ENCODE measurements around the gene NAIF1.

Gene NAIF1

DNA sequence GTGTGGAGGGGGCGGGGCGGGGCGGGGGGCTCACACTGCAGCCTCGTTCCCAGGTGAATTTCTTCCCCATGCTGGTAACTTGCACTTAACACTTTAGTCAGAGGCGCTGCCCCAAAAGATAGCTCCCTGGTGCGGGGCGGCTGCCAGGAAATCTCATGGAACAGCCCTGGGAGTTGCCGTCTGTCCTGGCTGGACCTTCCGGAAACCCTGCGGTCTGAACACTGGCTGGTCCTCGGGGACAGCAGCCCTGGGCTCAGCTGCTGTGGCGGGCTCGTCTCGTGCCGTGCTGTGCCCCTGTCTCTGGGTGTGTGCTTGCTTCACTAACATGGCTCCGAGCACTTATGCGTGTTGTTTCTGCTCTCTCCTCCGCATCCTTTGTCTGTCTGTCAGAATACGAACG, 34.6 kb upstream of the NAIF1 start:
- no peak for DNase-seq

- no peak for DNase-seq
Measured at GRCh38 chr9:128101231-128101661, 34.1 kb upstream of the NAIF1 start.

GRCh38 chr9:128100581-128100980, 33.5 kb upstream of the NAIF1 start:
- no peak for DNase-seq

DNA sequence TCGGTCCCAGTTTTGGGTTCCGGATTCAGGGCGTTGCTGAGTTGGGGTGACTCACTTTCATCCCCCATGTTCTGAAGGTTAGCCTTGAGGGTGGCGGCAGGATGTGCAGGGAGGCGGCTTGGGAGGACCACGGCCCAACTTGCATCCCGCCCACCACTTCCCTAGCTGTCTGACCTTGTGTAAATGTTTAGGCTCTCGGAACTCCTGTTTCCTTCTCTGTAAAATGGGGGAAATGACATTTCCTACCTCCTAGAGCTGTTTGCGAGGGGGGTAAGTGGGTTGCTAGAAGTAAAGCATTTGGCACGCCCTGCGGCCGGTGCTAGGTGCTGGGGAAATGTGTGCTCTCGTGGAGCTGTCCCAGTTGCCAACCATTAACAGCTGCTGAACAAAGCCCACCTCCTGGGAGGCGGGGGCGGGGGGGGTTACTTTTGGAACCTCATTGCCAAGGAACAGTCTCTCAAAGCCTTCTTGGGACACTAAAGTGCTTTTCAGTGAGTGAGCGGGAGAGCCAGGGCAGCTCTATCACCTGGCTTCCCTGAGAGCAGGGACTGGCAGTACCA, 32.9 kb upstream of the NAIF1 start:
- DNase-seq, result no peak

DNA sequence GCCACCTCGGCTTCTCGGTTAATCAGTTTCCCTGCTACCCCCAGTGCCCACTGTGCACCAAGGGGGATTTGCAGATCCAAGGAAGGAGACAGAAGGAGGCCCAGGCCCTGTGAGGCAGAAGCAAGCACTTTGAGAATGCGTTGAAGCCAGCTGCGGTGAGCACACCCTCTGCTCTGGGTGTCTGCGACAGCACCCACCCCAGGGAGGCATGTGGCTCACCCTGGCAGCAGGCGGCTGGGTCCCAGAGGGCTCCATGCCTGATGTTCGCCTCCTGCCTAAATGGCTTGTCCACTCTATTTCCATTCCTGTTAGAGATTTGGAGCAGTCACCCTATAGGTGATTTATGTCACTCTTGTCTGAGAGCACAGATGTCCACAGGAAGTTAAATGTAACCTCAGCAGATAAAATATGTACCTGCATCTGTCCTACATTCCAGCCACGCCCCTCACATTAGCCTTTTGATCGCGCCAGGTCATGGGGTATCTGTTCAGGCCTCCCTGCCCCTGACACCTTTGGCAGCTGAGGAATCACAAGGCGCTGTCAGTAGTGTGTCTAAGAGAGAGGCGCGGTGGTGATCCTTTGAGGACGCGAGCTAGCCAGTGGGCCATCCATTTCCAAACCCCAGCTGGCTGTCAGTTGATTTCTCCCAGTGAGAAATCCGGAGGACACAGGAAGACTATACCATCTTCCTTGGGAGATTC, 32.3 kb upstream of the NAIF1 start:
- no peak for DNase-seq

- peak; percentile 62 for DNase-seq
Measured at GRCh38 chr9:128098297-128099230, 31.4 kb upstream of the NAIF1 start.

DNA sequence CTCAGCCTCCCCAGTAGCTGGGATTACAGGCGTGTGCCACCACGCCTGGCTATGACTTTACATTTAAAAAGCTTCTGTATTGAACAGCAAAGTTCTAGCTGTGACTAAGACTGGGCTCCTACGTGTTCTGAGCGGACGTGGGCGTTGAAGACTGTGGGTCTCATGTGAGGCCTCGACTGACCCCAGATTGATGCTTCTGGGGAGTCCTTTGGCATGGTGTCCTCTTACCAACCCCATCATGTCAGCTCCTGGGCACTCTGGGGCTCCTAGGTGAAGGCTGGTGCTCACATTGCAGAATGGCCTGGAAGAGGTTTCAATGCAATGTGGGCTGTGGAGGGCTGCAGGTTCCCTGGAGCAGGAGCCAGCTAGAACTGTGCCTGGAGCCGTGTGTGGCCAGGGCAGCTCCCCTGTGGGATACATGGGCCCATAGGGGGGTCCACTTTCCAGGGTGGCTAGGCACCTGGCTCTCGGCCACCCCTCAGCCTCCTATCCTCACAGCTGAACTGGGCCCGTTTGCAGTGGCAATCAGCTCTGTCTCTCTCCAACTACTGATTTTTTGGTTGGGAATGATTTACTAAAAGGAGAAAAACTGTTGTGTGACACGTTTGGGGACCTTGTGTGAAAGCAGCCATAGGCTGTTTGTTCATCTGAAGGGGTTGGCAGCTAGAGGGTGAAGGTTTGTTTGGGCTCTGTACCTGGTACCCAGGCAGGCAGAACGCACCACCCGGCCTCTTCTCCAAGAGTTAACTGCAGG, 30.6 kb upstream of the NAIF1 start:
- DNase-seq, result no peak

DNA sequence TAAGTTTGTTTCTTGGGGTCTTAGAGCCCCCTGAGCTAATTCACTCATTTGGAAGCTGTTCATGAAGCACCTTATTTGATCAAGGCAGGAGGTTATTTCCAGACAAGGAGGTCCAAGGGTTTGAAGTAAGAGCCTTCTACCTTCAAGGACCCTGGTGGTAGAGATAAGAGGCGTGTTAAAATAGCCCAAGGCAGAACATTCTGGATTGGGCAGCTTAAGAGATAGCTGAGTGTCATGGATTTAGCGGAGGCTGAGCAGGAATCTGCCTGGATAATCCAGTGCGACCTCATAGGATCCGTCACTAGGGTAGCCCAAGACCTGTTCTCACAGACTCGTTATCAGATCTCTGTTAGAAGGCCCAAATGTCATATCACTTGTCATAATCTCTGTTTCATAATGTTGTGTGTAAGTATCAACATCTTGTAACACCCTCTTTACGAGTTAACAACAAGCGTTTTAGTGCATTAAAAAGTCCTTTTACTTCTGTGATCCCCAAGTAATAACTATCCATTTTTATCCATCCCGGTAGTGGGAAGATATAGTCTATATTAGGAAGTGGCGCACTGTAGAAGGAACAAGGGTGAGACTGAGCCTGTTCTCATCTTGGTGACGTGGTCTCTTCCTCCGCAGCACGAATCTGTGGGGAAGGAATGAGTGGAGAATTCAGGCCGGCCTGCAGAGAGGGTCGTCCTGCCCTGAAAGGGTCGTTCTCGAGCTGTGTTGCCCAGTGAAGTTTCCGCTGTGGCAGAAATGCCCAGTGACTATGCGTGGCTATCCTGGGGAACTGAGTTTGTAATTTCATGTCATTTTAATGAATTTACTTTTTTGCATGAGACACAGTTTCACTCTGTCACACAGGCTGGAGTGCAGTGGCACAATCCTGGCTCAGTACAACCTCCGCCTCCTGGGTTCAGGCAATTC, 29.8 kb upstream of the NAIF1 start:
- no peak for DNase-seq

GRCh38 chr9:128094950-128095544, 27.9 kb upstream of the NAIF1 start:
- no peak for DNase-seq

DNA sequence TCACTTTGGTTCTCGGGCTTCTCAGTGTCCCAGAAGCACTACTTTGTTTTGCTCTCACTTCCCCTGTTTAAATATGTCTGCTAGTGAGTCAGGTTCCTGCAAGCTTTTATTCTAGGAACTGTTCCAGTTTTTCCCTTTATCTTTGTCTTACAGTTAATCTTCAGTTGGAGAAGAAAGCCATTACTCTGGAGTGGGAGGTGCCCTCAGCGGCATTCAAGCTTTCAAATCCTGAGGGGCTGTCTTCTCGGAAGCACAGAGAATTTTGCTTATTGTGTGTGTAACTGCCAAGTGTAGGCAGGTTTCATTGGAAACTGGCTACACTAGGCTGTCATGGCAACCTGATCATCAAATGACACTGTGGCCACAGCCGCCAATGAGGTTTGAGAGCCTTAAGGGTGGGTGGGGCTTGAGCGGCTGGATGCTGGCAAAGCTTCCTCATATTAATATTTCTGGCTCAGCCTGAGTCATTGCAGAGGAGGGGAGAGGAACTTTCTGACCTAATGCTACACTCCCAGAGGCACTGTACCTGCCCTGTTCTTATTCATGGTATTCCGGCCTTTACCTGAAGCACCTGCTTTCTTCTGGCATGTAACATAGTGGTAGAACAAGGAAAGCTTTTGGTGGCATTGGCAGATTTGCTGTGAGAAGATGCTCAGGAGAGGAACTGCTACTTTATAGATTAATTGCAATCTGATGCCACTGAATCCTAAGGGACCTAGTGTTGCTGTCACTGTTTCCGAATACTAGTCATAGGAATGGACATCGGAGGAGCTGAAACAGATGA, 27.2 kb upstream of the NAIF1 start:
- peak; percentile 68 for DNase-seq

- no peak for DNase-seq
Measured at GRCh38 chr9:128093011-128093410, 25.9 kb upstream of the NAIF1 start.

- no peak for DNase-seq
Measured at GRCh38 chr9:128092199-128092977, 25.3 kb upstream of the NAIF1 start.

DNA sequence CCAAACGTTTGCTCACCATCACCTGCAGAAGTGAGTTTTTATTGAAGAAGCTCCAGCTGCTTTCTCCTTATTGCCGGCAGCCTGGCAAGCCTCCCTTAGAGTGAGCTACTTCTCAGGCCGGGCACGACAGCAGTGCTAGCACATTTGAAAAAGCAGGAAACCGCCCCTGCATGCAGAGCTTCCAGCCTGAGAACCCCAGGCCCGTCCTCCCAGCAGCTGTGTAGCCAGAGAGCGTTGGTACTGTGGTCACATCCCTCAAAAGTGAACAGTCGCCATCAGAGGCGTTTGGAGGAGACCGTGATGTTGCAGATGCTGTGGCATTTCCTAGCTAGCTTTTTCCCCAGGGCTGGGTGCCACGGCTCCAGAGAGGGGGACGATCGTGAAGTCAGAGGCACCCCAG, 24.5 kb upstream of the NAIF1 start:
- no peak for DNase-seq

- DNase-seq, result no peak
Measured at GRCh38 chr9:128091144-128091543, 24.0 kb upstream of the NAIF1 start.

GRCh38 chr9:128089299-128089698, 22.2 kb upstream of the NAIF1 start:
- DNase-seq, result no peak

- no peak for DNase-seq
Measured at GRCh38 chr9:128088253-128088945, 21.3 kb upstream of the NAIF1 start.

DNA sequence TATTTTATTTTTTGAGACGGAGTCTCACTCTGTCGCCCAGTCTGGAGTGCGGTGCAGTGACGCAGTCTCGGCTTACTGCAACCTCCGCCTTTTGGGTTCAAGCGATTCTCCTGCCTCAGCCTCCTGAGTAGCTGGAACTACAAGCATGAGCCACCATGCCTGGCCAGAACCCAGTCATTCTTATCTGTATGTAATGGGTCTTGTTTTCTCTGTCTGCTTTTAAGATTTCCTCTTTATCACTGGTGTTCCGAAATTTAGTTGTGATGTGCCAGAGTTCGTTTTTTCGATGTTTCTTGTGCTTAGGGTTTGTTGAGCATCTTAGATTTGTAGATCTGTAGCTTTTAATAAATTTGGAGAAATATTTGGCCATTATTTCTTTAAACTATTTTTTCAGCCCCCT, 20.1 kb upstream of the NAIF1 start:
- no peak for DNase-seq

- DNase-seq, result no peak
Measured at GRCh38 chr9:128085943-128086342, 18.8 kb upstream of the NAIF1 start.

DNA sequence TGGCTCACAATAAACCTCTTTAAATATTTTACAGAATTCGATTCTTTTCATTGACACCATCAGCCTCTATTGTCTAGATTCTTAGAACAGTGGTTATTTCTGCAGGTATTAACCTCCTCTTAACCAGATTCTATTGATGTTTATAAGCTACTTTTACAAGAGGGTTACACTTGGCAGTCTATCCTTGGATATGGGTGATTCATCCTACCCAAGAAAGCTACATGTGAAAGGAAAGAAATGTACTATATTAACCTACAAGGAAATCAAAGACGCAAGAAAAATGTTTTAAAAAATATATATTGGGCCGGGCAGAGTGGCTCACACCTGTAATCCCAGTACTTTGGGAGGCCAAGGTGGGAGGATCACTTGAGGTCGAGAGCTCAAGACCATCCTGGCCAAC, 17.6 kb upstream of the NAIF1 start:
- DNase-seq, result no peak
